Trophoblast cell (in vitro differentiated cells and primary cell): ENCODE data around the gene ST6GALNAC3.

ENCODE experiments used
- DNase-seq, 2 donors: peaks; one replicate each; pipeline ENCODE4 v3.0.0-alpha.2; 2016
- H2AFZ ChIP-seq: 2 replicates; pipeline ENCODE4 v1.6.1; 2013; ENCODE audit warnings: low read length, moderate library complexity, mild to moderate bottlenecking; ENCODE audit not compliant: insufficient read depth, poor library complexity
- H2AK5ac ChIP-seq: 2 replicates; pipeline ENCODE4 v1.6.1; 2013; ENCODE audit warnings: mild to moderate bottlenecking, low read length
- H2BK120ac ChIP-seq: 2 replicates; pipeline ENCODE4 v1.6.1; 2013; ENCODE audit warnings: low read length, mild to moderate bottlenecking, moderate library complexity; ENCODE audit not compliant: insufficient read depth, poor library complexity
- H2BK12ac ChIP-seq: 2 replicates; pipeline ENCODE4 v1.6.1; 2013; ENCODE audit warnings: mild to moderate bottlenecking, low read length, moderate library complexity
- H2BK5ac ChIP-seq: 2 replicates; pipeline ENCODE4 v1.6.1; 2013; ENCODE audit warnings: low read length, low read depth, moderate library complexity, mild to moderate bottlenecking; ENCODE audit not compliant: poor library complexity
- H3K14ac ChIP-seq: 2 replicates; pipeline ENCODE4 v1.6.1; 2013; ENCODE audit warnings: mild to moderate bottlenecking, low read length
- H3K18ac ChIP-seq: 2 replicates; pipeline ENCODE4 v1.6.1; 2013; ENCODE audit warnings: mild to moderate bottlenecking, low read length
- H3K23ac ChIP-seq: 2 replicates; pipeline ENCODE4 v1.6.1; 2013; ENCODE audit warnings: low read length
- H3K27ac ChIP-seq: 2 replicates; pipeline ENCODE4 v1.5.1; 2013; ENCODE audit warnings: low read depth, mild to moderate bottlenecking, inconsistent platforms, low read length, moderate library complexity
- H3K27me3 ChIP-seq: 2 replicates; pipeline ENCODE4 v1.6.1; 2013; ENCODE audit warnings: inconsistent platforms, mild to moderate bottlenecking, low read length, moderate library complexity; ENCODE audit not compliant: insufficient read depth
- H3K36me3 ChIP-seq, 2 experiments: 1 replicate in 1 of 2; 2 replicates in 1 of 2; pipeline ENCODE4 v1.6.1; 2013; ENCODE audit warnings: low read length in 2 of 2, mild to moderate bottlenecking in 2 of 2, moderate library complexity in 1 of 2; ENCODE audit not compliant: insufficient read depth in 2 of 2, control insufficient read depth in 1 of 2
- H3K4ac ChIP-seq: 2 replicates; pipeline ENCODE4 v1.6.1; 2013; ENCODE audit warnings: low read depth, mild to moderate bottlenecking, low read length, moderate library complexity
- H3K4me1 ChIP-seq, 2 experiments: 1 replicate in 1 of 2; 2 replicates in 1 of 2; pipeline ENCODE4 v1.6.1; 2013; ENCODE audit warnings: low read length in 2 of 2, mild to moderate bottlenecking in 2 of 2, moderate library complexity in 1 of 2; ENCODE audit not compliant: insufficient read depth in 2 of 2, control insufficient read depth in 1 of 2
- H3K4me2 ChIP-seq: 2 replicates; pipeline ENCODE4 v1.6.1; 2013; ENCODE audit warnings: inconsistent platforms, mild to moderate bottlenecking, low read length, moderate library complexity
- H3K4me3 ChIP-seq: 2 replicates; pipeline ENCODE4 v1.5.1; 2013; ENCODE audit warnings: mild to moderate bottlenecking, low read depth, low read length, inconsistent platforms
- H3K79me1 ChIP-seq: one replicate; pipeline ENCODE4 v1.6.1; 2013; ENCODE audit warnings: low read length
- H3K79me2 ChIP-seq: 2 replicates; pipeline ENCODE4 v1.6.1; 2013; ENCODE audit warnings: low read length, mild to moderate bottlenecking; ENCODE audit not compliant: control insufficient read depth, insufficient read depth, poor library complexity
- H3K9ac ChIP-seq: 2 replicates; pipeline ENCODE4 v1.6.1; 2013; ENCODE audit warnings: mild to moderate bottlenecking, low read length
- H3K9me3 ChIP-seq: 2 replicates; pipeline ENCODE4 v1.6.1; 2013; ENCODE audit warnings: low read depth, mild to moderate bottlenecking, control low read depth, inconsistent platforms, low read length; ENCODE audit not compliant: insufficient read depth
- H4K12ac ChIP-seq: 2 replicates; pipeline ENCODE4 v1.6.1; 2013; ENCODE audit warnings: low read depth, mild to moderate bottlenecking, low read length, moderate library complexity
- H4K8ac ChIP-seq: 2 replicates; pipeline ENCODE4 v1.6.1; 2013; ENCODE audit warnings: low read depth, mild to moderate bottlenecking, low read length, moderate library complexity
- H4K91ac ChIP-seq: one replicate; pipeline ENCODE4 v1.6.1; 2013; ENCODE audit warnings: low read depth, mild to moderate bottlenecking, low read length, moderate library complexity
- WGBS: extraction: QIAGEN DNeasy Blood & Tissue Kit; methylation state at CpG from one replicate; pipeline ENCODE4 v1.1.7; 2013; ENCODE audit warnings: missing lambda C conversion rate; ENCODE audit not compliant: insufficient read length, insufficient coverage; ENCODE audit errors: extremely low coverage; 5-methylcytosine and 5-hydroxymethylcytosine counted together

The ST6GALNAC3 gene

GRCh38 chr1:76256289-76257223 is 182.0 kb downstream of the ST6GALNAC3 start:
- Histone ChIP-seq H3K18ac (no peak overlapping the region), H2AK5ac (no peak overlapping the region), H2BK12ac (no peak overlapping the region), H3K36me3 (no peaks in the 10 kb centered on the region), H3K9me3 (no peaks in the 10 kb centered on the region), H3K9ac (no peak overlapping the region), H2BK120ac (no peak overlapping the region), H3K4me3 (no peak overlapping the region), H2AFZ (no peak overlapping the region), H3K27ac (no peak overlapping the region), H4K12ac (no peak overlapping the region), H3K4me2 (no peak overlapping the region), H3K79me2 (no peaks in the 10 kb centered on the region), H4K91ac (no peak overlapping the region), H3K23ac (no peak overlapping the region), H2BK5ac (no peak overlapping the region), H3K14ac (no peak overlapping the region), H3K4ac (no peak overlapping the region), H3K27me3 (no peaks in the 10 kb centered on the region), H3K4me1 (no peaks in the 10 kb centered on the region), H3K79me1 (no peaks in the 10 kb centered on the region), H4K8ac (no peak overlapping the region)
- WGBS, result 100% methylated on average over 1 of the region's 3 CpGs
- DNase-seq, result no peak

GRCh38 chr1:76257823-76258222 is 183.3 kb downstream of the ST6GALNAC3 start:
- Histone ChIP-seq H3K4me1 (no peaks in the 10 kb centered on the region), H3K14ac (no peak overlapping the region)
- no CpG with 5 or more reads among the region's 2 CpGs for WGBS

GRCh38 chr1:76259270-76259669 is 184.7 kb downstream of the ST6GALNAC3 start:
- DNase-seq, result no peak
- Histone ChIP-seq H3K4ac (no peak overlapping the region), H3K4me3 (no peak overlapping the region), H2BK120ac (no peak overlapping the region), H2AFZ (no peak overlapping the region), H2BK5ac (no peak overlapping the region), H2BK12ac (no peak overlapping the region), H3K27ac (no peak overlapping the region), H3K79me1 (no peaks in the 10 kb centered on the region), H3K9me3 (no peaks in the 10 kb centered on the region), H3K23ac (no peak overlapping the region), H3K9ac (no peak overlapping the region), H4K91ac (no peak overlapping the region), H2AK5ac (no peak overlapping the region), H3K18ac (no peak overlapping the region), H3K36me3 (no peaks in the 10 kb centered on the region), H3K27me3 (no peaks in the 10 kb centered on the region), H3K4me1 (no peaks in the 10 kb centered on the region), H3K14ac (no peak overlapping the region), H3K4me2 (no peak overlapping the region), H4K8ac (no peak overlapping the region), H3K79me2 (no peaks in the 10 kb centered on the region), H4K12ac (no peak overlapping the region)
- no CpG with 5 or more reads among the region's 1 CpG for WGBS

More at GRCh38 chr1:76257823-76258222, 183.3 kb downstream of the ST6GALNAC3 start:
- no peak overlapping the region for H2BK5ac ChIP-seq
- H4K12ac ChIP-seq, result no peak overlapping the region
- H3K23ac ChIP-seq, result no peak overlapping the region
- H4K91ac ChIP-seq, result no peak overlapping the region
- H3K4ac ChIP-seq, result no peak overlapping the region
- H2AK5ac ChIP-seq, result no peak overlapping the region
- no peak overlapping the region for H3K27ac ChIP-seq
- no peak overlapping the region for H3K9ac ChIP-seq
- H3K4me2 ChIP-seq, result no peak overlapping the region
- no peaks in the 10 kb centered on the region for H3K79me1 ChIP-seq
- no peaks in the 10 kb centered on the region for H3K79me2 ChIP-seq
- no peaks in the 10 kb centered on the region for H3K9me3 ChIP-seq
- no peaks in the 10 kb centered on the region for H3K27me3 ChIP-seq
- no peak overlapping the region for H3K4me3 ChIP-seq
- no peak overlapping the region for H2AFZ ChIP-seq
- H3K36me3 ChIP-seq, result no peaks in the 10 kb centered on the region
- H2BK120ac ChIP-seq, result no peak overlapping the region
- H2BK12ac ChIP-seq, result no peak overlapping the region
- no peak overlapping the region for H3K18ac ChIP-seq
- H4K8ac ChIP-seq, result no peak overlapping the region
- DNase-seq, result no peak

- no peak overlapping the region for H3K23ac ChIP-seq
- H3K14ac ChIP-seq, result no peak overlapping the region
- no peak overlapping the region for H2BK5ac ChIP-seq
Measured at GRCh38 chr1:76260279-76260678, 185.7 kb downstream of the ST6GALNAC3 start.

More at GRCh38 chr1:76260279-76260678, 185.7 kb downstream of the ST6GALNAC3 start:
- WGBS, result no CpG with 5 or more reads among the region's 2 CpGs
- Histone ChIP-seq H3K27me3 (no peaks in the 10 kb centered on the region), H3K4me2 (no peak overlapping the region), H3K18ac (no peak overlapping the region), H3K27ac (no peak overlapping the region), H3K4ac (no peak overlapping the region), H3K4me3 (no peak overlapping the region), H3K79me1 (no peaks in the 10 kb centered on the region), H3K4me1 (no peaks in the 10 kb centered on the region), H4K8ac (no peak overlapping the region), H2AK5ac (no peak overlapping the region), H2BK12ac (no peak overlapping the region), H2AFZ (no peak overlapping the region), H3K9me3 (no peaks in the 10 kb centered on the region), H3K79me2 (no peaks in the 10 kb centered on the region), H3K9ac (no peak overlapping the region), H3K36me3 (no peaks in the 10 kb centered on the region), H4K12ac (no peak overlapping the region), H2BK120ac (no peak overlapping the region), H4K91ac (no peak overlapping the region)
- DNase-seq, result no peak
